A549 (cell line): ENCODE measurements around the gene MCRIP1.

Source experiments
- CTCF ChIP-seq: fragments of >200 bp; sonication (Bioruptor Twin); formaldehyde crosslinking; IDR thresholded peaks from 3 replicates; pipeline ENCODE4 v1.5.1; 2016
- ELK1 ChIP-seq: fragments of 150-350 bp; IDR thresholded peaks from 2 replicates; pipeline ENCODE4 v1.6.1; 2014; ENCODE audit warnings: low read depth, mild to moderate bottlenecking, low read length
- HDAC2 ChIP-seq: fragments of 200-600 bp; sonication (generic); IDR thresholded peaks from 2 replicates; pipeline ENCODE4 v1.6.1; 2016

DNA sequence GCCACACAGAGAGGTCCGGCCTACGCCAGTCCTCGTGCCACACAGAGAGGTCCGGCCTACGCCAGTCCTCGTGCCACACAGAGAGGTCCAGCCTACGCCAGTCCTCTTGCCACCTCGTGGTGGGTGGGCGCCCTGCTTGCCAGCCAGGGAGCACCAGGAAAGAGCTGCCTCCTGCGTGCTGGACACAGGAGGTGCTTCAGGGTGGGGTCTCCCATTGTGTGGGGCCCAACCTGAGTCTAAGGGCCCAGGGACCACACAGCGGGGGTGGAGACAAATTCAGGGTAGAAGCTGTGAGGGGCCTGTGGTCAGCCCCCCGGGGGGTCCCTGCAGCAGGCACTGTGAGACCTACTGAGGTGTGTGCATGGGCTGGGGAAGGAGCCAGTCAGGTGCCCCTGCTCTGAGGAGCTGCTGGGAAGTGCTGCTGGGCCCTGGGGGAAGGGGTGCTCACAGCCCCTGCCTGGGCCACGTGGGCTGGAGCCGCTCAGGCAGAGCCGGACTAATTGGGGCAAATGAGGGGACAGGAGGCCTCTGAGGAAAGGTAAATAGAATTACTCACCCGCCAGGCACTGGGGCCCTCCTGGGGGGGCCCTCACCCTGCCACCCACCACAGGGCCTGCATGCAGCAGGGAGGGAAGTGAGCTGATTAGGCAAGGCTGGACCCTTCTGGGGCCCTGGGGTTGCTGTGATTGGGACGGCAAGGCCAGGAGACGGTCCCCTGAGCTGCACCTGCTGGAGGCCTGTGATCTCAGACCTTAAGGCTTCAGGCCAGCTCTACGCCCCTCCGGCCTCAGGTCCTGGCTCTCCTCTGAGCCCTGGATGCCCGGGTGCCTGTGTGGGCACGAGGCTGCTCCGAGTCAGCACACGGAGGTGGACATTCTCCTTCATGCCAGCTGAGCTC is 18.1 kb downstream of the MCRIP1 start:
- TF ChIP-seq ELK1 (no peak), CTCF (no peak), HDAC2 (no peak)
